ENCODE data around the gene HIF1AN.

HIF1AN gene

GRCh38 chr10:100508266-100508665, 27.5 kb upstream of the HIF1AN start:
- CTCF ChIA-PET, result interaction anchor here (0.6 to 4.6 kb wide), 12 partner anchors 8 to 505 kb away, joined by 3 to 38 read pairs (median 6); no protein-coding TSS in a partner anchor
- POLR2A ChIA-PET (ENCODE audit: low non-redundant PET), result interaction anchor here (0.6 kb wide), 1 partner anchor 12 kb away, joined by 4 read pairs; no protein-coding TSS in a partner anchor
- no peak overlapping the region for H3K27ac ChIP-seq
- DNase-seq (ENCODE audit: low spot score), result no peak
- no peak for TF ChIP-seq CTCF (conservative IDR thresholded peaks at IDR 0.05; ENCODE audit: low read depth)

GRCh38 chr10:100508691-100509150, 27.0 kb upstream of the HIF1AN start:
- no peak overlapping the region for H3K27ac ChIP-seq
- POLR2A ChIA-PET (ENCODE audit: low non-redundant PET), result interaction anchor here (0.6 kb wide), 1 partner anchor 12 kb away, joined by 4 read pairs; no protein-coding TSS in a partner anchor
- DNase-seq (ENCODE audit: low spot score), result peak; percentile 67
- peak; percentile 62 for TF ChIP-seq CTCF (conservative IDR thresholded peaks at IDR 0.05; ENCODE audit: low read depth)
- CTCF ChIA-PET, result interaction anchor here (0.5 to 4.6 kb wide), 16 partner anchors 9 to 505 kb away, joined by 3 to 38 read pairs (median 4); no protein-coding TSS in a partner anchor

GRCh38 chr10:100509241-100509840, 26.4 kb upstream of the HIF1AN start:
- H3K27ac ChIP-seq, result no peak overlapping the region
- DNase-seq (ENCODE audit: low spot score), result no peak
- CTCF ChIA-PET, result interaction anchor here (0.5 to 4.6 kb wide), 15 partner anchors 9 to 370 kb away, joined by 3 to 38 read pairs (median 4); no protein-coding TSS in a partner anchor
- no peak for TF ChIP-seq CTCF (conservative IDR thresholded peaks at IDR 0.05; ENCODE audit: low read depth)
- POLR2A ChIA-PET (ENCODE audit: low non-redundant PET), result no interaction called here

- ChIA-PET CTCF (interaction anchor here (0.5 to 4.6 kb wide), 8 partner anchors 8 to 233 kb away, joined by 3 to 38 read pairs (median 4); no protein-coding TSS in a partner anchor), POLR2A (ENCODE audit: low non-redundant PET) (no interaction called here)
- DNase-seq (ENCODE audit: low spot score), result peak; percentile 25
- H3K27ac ChIP-seq, result no peak overlapping the region
- no peak for TF ChIP-seq CTCF (conservative IDR thresholded peaks at IDR 0.05; ENCODE audit: low read depth)
Measured at GRCh38 chr10:100510533-100511308, 25.0 kb upstream of the HIF1AN start.

- POLR2A ChIA-PET (ENCODE audit: low non-redundant PET), result no interaction called here
- DNase-seq (ENCODE audit: low spot score), result no peak
- H3K27ac ChIP-seq, result no peak overlapping the region
- TF ChIP-seq CTCF (conservative IDR thresholded peaks at IDR 0.05; ENCODE audit: low read depth), result no peak
- CTCF ChIA-PET, result interaction anchor here (0.9 to 1.7 kb wide), 2 partner anchors 81 to 177 kb away, joined by 4 read pairs; no protein-coding TSS in a partner anchor
Measured at GRCh38 chr10:100515612-100516011, 20.1 kb upstream of the HIF1AN start.

- DNase-seq (ENCODE audit: low spot score), result no peak
- no peak overlapping the region for H3K27ac ChIP-seq
- POLR2A ChIA-PET (ENCODE audit: low non-redundant PET), result no interaction called here
- CTCF ChIA-PET, result interaction anchor here (0.6 to 1.7 kb wide), 2 partner anchors 83 to 93 kb away, joined by 4 to 5 read pairs; no protein-coding TSS in a partner anchor
- no peak for TF ChIP-seq CTCF (conservative IDR thresholded peaks at IDR 0.05; ENCODE audit: low read depth)
Measured at GRCh38 chr10:100516847-100517246, 18.9 kb upstream of the HIF1AN start.
